Activated naive CD8-positive, alpha-beta T cell treated with anti-CD3 and anti-CD28 coated beads, Interleukin-2, amount 10 ng/mL, durations not matched to agents 7 days and 5 days (primary cell): ENCODE results near the gene RCOR2. TPM values are rescaled to one million over a fixed set of nuclear protein-coding genes. Genes with fewer than 3 reads are reported as not detected.
A peak's percentile ranks its signal among the peaks of the same experiment; 100 is the strongest.

Experiments used
- ATAC-seq: fragments of 150-1000 bp; cut with Tn5 transposase; one replicate; pipeline ENCODE4 v1.10.0; 2021; ENCODE audit warnings: low read depth, moderate library complexity
- POLR2A ChIA-PET: fragments of 350-600 bp; sonication (Branson Sonifier 250); formaldehyde crosslinking; loops from one replicate; lab custom pipeline; 2021; ENCODE audit warnings: antibody characterized with exemption; lab: Charles Lee
- DNase-seq: peaks from one replicate; pipeline ENCODE4 v3.0.0; 2021
- H3K27ac Mint-ChIP-seq: one replicate; pipeline ENCODE4 v1.8.0; 2022; ENCODE audit warnings: mild to moderate bottlenecking, mixed read lengths
- H3K27me3 Mint-ChIP-seq: one replicate; pipeline ENCODE4 v1.8.0; 2022; ENCODE audit warnings: mild to moderate bottlenecking, moderate library complexity, mixed read lengths
- H3K36me3 Mint-ChIP-seq: one replicate; pipeline ENCODE4 v1.8.0; 2021; ENCODE audit warnings: mild to moderate bottlenecking, mixed read lengths
- H3K4me1 Mint-ChIP-seq: one replicate; pipeline ENCODE4 v1.8.0; 2021; ENCODE audit warnings: mixed read lengths
- H3K4me3 Mint-ChIP-seq: one replicate; pipeline ENCODE4 v1.8.0; 2022; ENCODE audit warnings: mild to moderate bottlenecking, moderate library complexity, mixed read lengths
- H3K9me3 Mint-ChIP-seq: one replicate; pipeline ENCODE4 v1.8.0; 2021; ENCODE audit warnings: mixed read lengths
- total RNA-seq, 2 experiments: library from RNA; stranded (reverse); gene quantifications; one replicate each; pipeline ENCODE4 v1.2.3, GENCODE V29; 2021

RCOR2 gene
- total RNA-seq, 2 experiments from 2014 or later = 0.58 to 0.74 TPM

GRCh38 chr11:63893355-63893754 is 23.6 kb downstream of the RCOR2 start:
- POLR2A ChIA-PET = no interaction called here
- no peak overlapping the region for H3K4me3 Mint-ChIP-seq
- H3K36me3 Mint-ChIP-seq = peaks cover 41% of the 10 kb centered on the region
- H3K27me3 Mint-ChIP-seq = no peaks in the 10 kb centered on the region
- peaks cover 43% of the 10 kb centered on the region for H3K4me1 Mint-ChIP-seq
- no peak overlapping the region for H3K27ac Mint-ChIP-seq
- no peak for DNase-seq
- ATAC-seq = no peak
- no peaks in the 10 kb centered on the region for H3K9me3 Mint-ChIP-seq

- Mint-ChIP-seq H3K4me1 (peaks cover 50% of the 10 kb centered on the region), H3K27me3 (no peaks in the 10 kb centered on the region), H3K9me3 (no peaks in the 10 kb centered on the region), H3K4me3 (no peak overlapping the region), H3K27ac (peak overlapping the region; percentile 12), H3K36me3 (peaks cover 33% of the 10 kb centered on the region)
- ATAC-seq = no peak
- POLR2A ChIA-PET = interaction anchor here (0.8 to 1.2 kb wide), 2 partner anchors 23 to 25 kb away, joined by 3 to 7 read pairs; partner anchors contain the start of gene RCOR2
- DNase-seq = no peak
Observed at GRCh38 chr11:63892228-63892627, 24.7 kb downstream of the RCOR2 start.

GRCh38 chr11:63890368-63890767 is 26.6 kb downstream of the RCOR2 start:
- no peak overlapping the region for H3K27ac Mint-ChIP-seq
- peaks cover 23% of the 10 kb centered on the region for H3K36me3 Mint-ChIP-seq
- H3K4me1 Mint-ChIP-seq = peaks cover 51% of the 10 kb centered on the region
- POLR2A ChIA-PET = interaction anchor here (0.9 to 2.8 kb wide), 2 partner anchors 16 to 52 kb away, joined by 3 to 14 read pairs; partner anchors contain the start of gene MARK2
- H3K27me3 Mint-ChIP-seq = no peaks in the 10 kb centered on the region
- peak overlapping the region; percentile 98 for H3K4me3 Mint-ChIP-seq
- DNase-seq = no peak
- no peaks in the 10 kb centered on the region for H3K9me3 Mint-ChIP-seq
- ATAC-seq = no peak

DNA sequence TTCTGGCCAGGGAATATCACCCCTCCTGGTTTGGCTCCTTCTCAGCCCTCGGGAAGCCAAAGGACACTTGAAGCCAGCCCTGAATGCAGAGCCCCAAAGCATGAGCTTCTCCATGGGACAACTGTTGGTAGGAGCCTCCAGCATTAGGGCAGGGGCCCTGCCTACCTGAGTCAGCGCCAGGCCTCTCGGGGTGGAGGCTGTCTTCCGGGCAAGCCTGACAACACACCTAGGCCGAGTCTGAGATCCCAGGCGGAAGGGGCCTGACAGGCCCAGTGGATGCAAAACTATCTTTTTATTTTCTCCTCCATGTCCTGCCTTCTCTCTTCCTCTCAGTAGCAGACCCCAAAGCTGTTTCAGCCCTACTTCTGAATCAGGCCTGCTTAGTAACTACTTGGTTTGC is 27.6 kb downstream of the RCOR2 start:
- Mint-ChIP-seq H3K4me3 (peak overlapping the region; percentile 98), H3K27ac (peak overlapping the region; percentile 97), H3K9me3 (no peaks in the 10 kb centered on the region), H3K36me3 (peaks cover 23% of the 10 kb centered on the region), H3K4me1 (peaks cover 52% of the 10 kb centered on the region), H3K27me3 (no peaks in the 10 kb centered on the region)
- POLR2A ChIA-PET = interaction anchor here (0.9 to 2.8 kb wide), 2 partner anchors 17 to 51 kb away, joined by 3 to 14 read pairs; partner anchors contain the start of gene MARK2
- ATAC-seq (no peak), DNase-seq (no peak)

- no peaks in the 10 kb centered on the region for H3K27me3 Mint-ChIP-seq
- DNase-seq (peak; percentile 75), ATAC-seq (peak; percentile 84)
- POLR2A ChIA-PET = interaction anchor here (0.6 to 2.8 kb wide), 5 partner anchors 8 to 422 kb away, joined by 3 to 14 read pairs (median 3); partner anchors contain the start of gene MARK2
- no peaks in the 10 kb centered on the region for H3K9me3 Mint-ChIP-seq
- H3K36me3 Mint-ChIP-seq = peaks cover 19% of the 10 kb centered on the region
- H3K27ac Mint-ChIP-seq = peak overlapping the region; percentile 97
- peaks cover 58% of the 10 kb centered on the region for H3K4me1 Mint-ChIP-seq
- H3K4me3 Mint-ChIP-seq = peak overlapping the region; percentile 98
Observed at GRCh38 chr11:63888170-63889086, 28.5 kb downstream of the RCOR2 start.

- Mint-ChIP-seq H3K9me3 (no peaks in the 10 kb centered on the region), H3K27me3 (no peaks in the 10 kb centered on the region), H3K36me3 (peaks cover 16% of the 10 kb centered on the region), H3K4me3 (peak overlapping the region; percentile 98), H3K27ac (peak overlapping the region; percentile 97), H3K4me1 (peaks cover 64% of the 10 kb centered on the region)
- no peak for ATAC-seq
- no peak for DNase-seq
- POLR2A ChIA-PET = interaction anchor here (0.6 to 2.8 kb wide), 5 partner anchors 8 to 65 kb away, joined by 3 to 14 read pairs (median 4); partner anchors contain the start of gene MARK2
Observed at GRCh38 chr11:63887386-63887999, 29.5 kb downstream of the RCOR2 start.

DNA sequence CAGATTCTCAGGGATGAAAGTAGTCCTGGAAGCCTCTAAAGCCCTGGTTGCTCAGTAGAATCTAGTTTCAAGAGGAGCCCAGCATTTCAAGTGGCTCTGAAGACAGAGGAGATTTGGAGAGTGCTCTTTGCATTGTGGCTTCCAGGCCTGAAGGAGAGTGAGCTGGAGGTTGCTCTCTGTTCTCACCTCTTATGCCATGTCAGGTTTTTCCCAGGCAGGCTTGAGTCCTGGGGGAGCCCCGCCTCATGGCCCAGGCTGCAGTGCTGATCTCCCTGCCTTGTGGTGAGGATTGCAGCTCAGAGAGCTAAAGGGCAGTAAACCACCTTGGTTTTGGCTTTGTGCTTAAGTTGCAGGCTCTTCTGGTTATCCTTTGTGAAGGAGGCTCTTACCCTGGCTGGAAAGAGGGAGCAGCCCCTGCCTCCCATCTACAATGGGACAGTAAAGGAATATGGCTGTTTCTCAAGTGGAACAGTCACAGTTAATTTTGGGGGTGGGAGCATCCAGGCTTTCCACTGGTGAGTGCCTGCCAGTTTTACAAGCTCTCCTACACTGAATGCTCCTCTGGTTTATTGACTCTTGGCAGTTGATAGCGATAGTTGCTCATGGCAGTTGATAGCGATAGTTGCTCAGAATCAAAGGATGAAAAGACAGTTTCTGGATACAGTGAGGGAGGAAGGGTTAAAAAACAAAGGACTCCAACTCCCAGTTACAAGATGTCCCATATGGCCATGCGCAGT is 32.6 kb downstream of the RCOR2 start:
- DNase-seq (no peak), ATAC-seq (no peak)
- peaks cover 11% of the 10 kb centered on the region for H3K36me3 Mint-ChIP-seq
- peaks cover 67% of the 10 kb centered on the region for H3K4me1 Mint-ChIP-seq
- peak overlapping the region; percentile 5 for H3K27ac Mint-ChIP-seq
- H3K27me3 Mint-ChIP-seq = no peaks in the 10 kb centered on the region
- no peaks in the 10 kb centered on the region for H3K9me3 Mint-ChIP-seq
- POLR2A ChIA-PET = no interaction called here
- no peak overlapping the region for H3K4me3 Mint-ChIP-seq

- H3K36me3 Mint-ChIP-seq = peaks cover 10% of the 10 kb centered on the region
- no peaks in the 10 kb centered on the region for H3K27me3 Mint-ChIP-seq
- H3K4me3 Mint-ChIP-seq = no peak overlapping the region
- POLR2A ChIA-PET = no interaction called here
- H3K4me1 Mint-ChIP-seq = peaks cover 65% of the 10 kb centered on the region
- peak overlapping the region; percentile 5 for H3K27ac Mint-ChIP-seq
- no peak for ATAC-seq
- no peaks in the 10 kb centered on the region for H3K9me3 Mint-ChIP-seq
- no peak for DNase-seq
Observed at GRCh38 chr11:63883791-63884190, 33.2 kb downstream of the RCOR2 start.

- Mint-ChIP-seq H3K4me1 (peaks cover 66% of the 10 kb centered on the region), H3K9me3 (no peaks in the 10 kb centered on the region), H3K36me3 (peaks cover 15% of the 10 kb centered on the region), H3K27ac (no peak overlapping the region), H3K4me3 (no peak overlapping the region), H3K27me3 (no peaks in the 10 kb centered on the region)
- POLR2A ChIA-PET = interaction anchor here (0.7 to 0.8 kb wide), 2 partner anchors 23 to 44 kb away, joined by 3 read pairs; partner anchors contain the start of gene MARK2
- ATAC-seq (peak; percentile 20), DNase-seq (no peak)
Observed at GRCh38 chr11:63882555-63883242, 34.3 kb downstream of the RCOR2 start.

DNA sequence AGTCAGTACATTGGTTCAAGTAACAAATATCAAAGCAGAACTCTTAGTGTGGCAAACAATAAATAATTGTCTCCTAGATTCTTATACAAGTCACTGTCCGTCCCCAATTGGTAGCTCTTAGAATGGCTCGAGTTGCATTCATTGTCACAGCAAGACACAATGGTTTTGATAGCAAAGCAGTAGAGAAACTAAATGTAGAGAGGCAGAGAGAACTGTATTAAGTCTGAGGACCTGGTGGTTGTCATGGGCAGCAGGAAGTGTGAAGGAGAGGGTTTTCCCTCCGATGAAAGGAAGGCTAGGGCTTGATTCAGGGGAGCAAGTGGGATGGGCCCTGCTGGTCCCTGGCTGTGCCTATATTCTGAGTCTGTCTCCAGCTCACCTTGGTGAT is 36.6 kb downstream of the RCOR2 start:
- Mint-ChIP-seq H3K36me3 (peaks cover 16% of the 10 kb centered on the region), H3K9me3 (no peaks in the 10 kb centered on the region), H3K27me3 (no peaks in the 10 kb centered on the region), H3K4me3 (no peak overlapping the region), H3K27ac (peak overlapping the region; percentile 47), H3K4me1 (peaks cover 56% of the 10 kb centered on the region)
- no peak for ATAC-seq
- POLR2A ChIA-PET = interaction anchor here (0.7 kb wide), 1 partner anchor 8 kb away, joined by 3 read pairs; no protein-coding TSS in a partner anchor
- DNase-seq = no peak

- Mint-ChIP-seq H3K36me3 (peaks cover 15% of the 10 kb centered on the region), H3K9me3 (no peaks in the 10 kb centered on the region), H3K27me3 (no peaks in the 10 kb centered on the region), H3K4me3 (no peak overlapping the region), H3K4me1 (peaks cover 57% of the 10 kb centered on the region), H3K27ac (peak overlapping the region; percentile 1)
- POLR2A ChIA-PET = interaction anchor here (0.7 kb wide), 1 partner anchor 9 kb away, joined by 3 read pairs; no protein-coding TSS in a partner anchor
- ATAC-seq (no peak), DNase-seq (no peak)
Observed at GRCh38 chr11:63879598-63880402, 37.2 kb downstream of the RCOR2 start.
